ENCODE data around the gene FAM120A. TPM values are rescaled to one million over a fixed set of nuclear protein-coding genes. Genes with fewer than 3 reads are reported as not detected.

The FAM120A gene
- total and polyA plus RNA-seq, 9 of the 15 experiments (the other 6 are each of a cell fraction or from before 2014, with no cell fraction given): 8.7 to 71.0 (median 42.2) TPM

DNA sequence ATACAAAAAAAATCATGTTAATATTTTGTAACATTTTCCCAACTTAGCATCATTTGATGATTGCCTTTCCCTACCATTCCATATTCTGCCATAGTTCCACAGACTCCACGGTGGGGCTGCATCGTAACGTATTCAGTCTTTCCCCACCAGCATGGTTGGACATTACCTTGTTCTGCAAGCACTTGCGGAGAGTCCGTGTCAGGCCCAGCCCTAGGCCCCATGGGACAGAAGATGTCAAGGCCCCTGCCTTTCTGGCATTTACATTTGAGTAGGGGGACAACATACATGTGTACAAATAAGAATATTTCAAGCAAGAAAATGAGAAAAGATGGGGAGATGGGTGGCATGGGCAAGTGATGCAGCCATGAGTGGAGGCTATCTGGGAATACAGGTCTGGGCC is 116.7 kb downstream of the FAM120A start:
- BruUV-seq (replicated peaks): no TSS peak
- H3K27me3 ChIP-seq (ENCODE audit: control insufficient read depth in 2 of 2, insufficient read depth in 2 of 2, low read length in 2 of 2): no peaks in the 10 kb centered on the region
- no peaks in the 10 kb centered on the region; the same call in 2 of the 3 replicates for H3K79me2 ChIP-seq (ENCODE audit: control insufficient read depth, insufficient read depth, low read length)
- no peak overlapping the region for H2AFZ ChIP-seq (ENCODE audit: low read depth, low read length)
- H3K4me1 ChIP-seq (replicated peaks in 1 of 2; ENCODE audit: control insufficient read depth in 2 of 2, insufficient read depth in 2 of 2, low read length in 2 of 2): peaks cover 7 to 13% of the 10 kb centered on the region in 2 experiments; a peak in 4 of 5 replicates
- intact Hi-C loops (cut with micrococcal nuclease): loop anchor here (10.0 kb wide), 1 partner anchor 403 kb away; no protein-coding TSS in a partner anchor
- no peak overlapping the region for H3K4me3 ChIP-seq
- in situ Hi-C loops (cut with MboI): no loop called here
- H4K20me1 ChIP-seq (replicated peaks; ENCODE audit: control insufficient read depth, insufficient read depth, low read length): no peaks in the 10 kb centered on the region
- H3K9ac ChIP-seq (ENCODE audit: insufficient read depth in 1 of 2, low read depth in 2 of 2, low read length in 2 of 2): peak overlapping the region in 1 of 2 experiments; percentile 61; a peak in 1 of 4 replicates
- H3K9me1 ChIP-seq (ENCODE audit: control insufficient read depth, insufficient read depth, low read length): no peaks in the 10 kb centered on the region
- CTCF ChIA-PET (ENCODE audit: low intra/inter-chr PET ratio): no interaction called here
- no peak for TF ChIP-seq NCOA2 (IDR thresholded peaks at IDR 0.05; ENCODE audit: partially characterized antibody in 2 of 2)
- TF ChIP-seq RBM22 (IDR thresholded peaks at IDR 0.05; ENCODE audit: low read depth, low read length, poor library complexity, severe bottlenecking): no peak
- no peak for TF ChIP-seq KDM5B (IDR thresholded peaks at IDR 0.05; ENCODE audit: insufficient replicate concordance, low read depth, low read length)
- TF ChIP-seq ELF2 (CRISPR knock-in tag; IDR thresholded peaks at IDR 0.05): no peak
- TF ChIP-seq KLF16 (IDR thresholded peaks at IDR 0.05): no peak
- TF ChIP-seq FOXJ3 (CRISPR knock-in tag; IDR thresholded peaks at IDR 0.05): no peak
- TF ChIP-seq SOX6 (IDR thresholded peaks at IDR 0.05): no peak
- 95% methylated on average over 5 of the region's 5 CpGs for WGBS (ENCODE audit: insufficient coverage, low coverage, missing lambda C conversion rate)
- POLR2A ChIA-PET: no interaction called here
- DNase-seq (ENCODE audit: extremely low read depth in 1 of 4, low spot score in 3 of 4) (no peak), ATAC-seq (no peak), FAIRE-seq (no peak)
- no peak overlapping the region for H3K4me2 ChIP-seq (ENCODE audit: insufficient read depth, low read length)
- H3K27ac ChIP-seq (ENCODE audit: extremely low read depth, low read depth, low read length): no peak overlapping the region
- H3K36me3 ChIP-seq (ENCODE audit: control insufficient read depth, insufficient read depth, low read length): peaks cover 18% of the 10 kb centered on the region
- H3K9me3 ChIP-seq (replicated peaks; ENCODE audit: control insufficient read depth, insufficient read depth, low read depth, low read length): no peaks in the 10 kb centered on the region
